ENCODE data around the gene TMEM232. TPM values are rescaled to one million over a fixed set of nuclear protein-coding genes. Genes with fewer than 3 reads are reported as not detected.
A peak's percentile ranks its signal among the peaks of the same experiment; 100 is the strongest.

Gene TMEM232
- total RNA-seq, 1 donor from 2014 or later, result 6.1 TPM

- H3K27me3 Mint-ChIP-seq (ENCODE audit: low read depth), result no peaks in the 10 kb centered on the region
- H3K4me1 Mint-ChIP-seq, result no peaks in the 10 kb centered on the region
- no peak for DNase-seq (ENCODE audit: low read depth, low spot score)
- H3K9me3 Mint-ChIP-seq, result peaks cover 6% of the 10 kb centered on the region
- no peak for TF ChIP-seq CTCF (conservative IDR thresholded peaks at IDR 0.05)
- no peak overlapping the region for H3K27ac Mint-ChIP-seq (ENCODE audit: unreplicated experiment)
- no peaks in the 10 kb centered on the region for H3K36me3 Mint-ChIP-seq (ENCODE audit: low read depth)
- H3K4me3 Mint-ChIP-seq, result no peak overlapping the region
Measured at GRCh38 chr5:110634475-110634874, 92.0 kb downstream of the TMEM232 start.

- Mint-ChIP-seq H3K27me3 (ENCODE audit: low read depth) (no peaks in the 10 kb centered on the region), H3K4me3 (no peak overlapping the region), H3K36me3 (ENCODE audit: low read depth) (no peaks in the 10 kb centered on the region), H3K9me3 (peaks cover 6% of the 10 kb centered on the region), H3K4me1 (no peaks in the 10 kb centered on the region), H3K27ac (ENCODE audit: unreplicated experiment) (no peak overlapping the region)
- TF ChIP-seq CTCF (conservative IDR thresholded peaks at IDR 0.05), result no peak
- DNase-seq (ENCODE audit: low read depth, low spot score), result no peak
Measured at GRCh38 chr5:110631236-110631635, 95.2 kb downstream of the TMEM232 start.

- no peak for TF ChIP-seq CTCF (conservative IDR thresholded peaks at IDR 0.05)
- Mint-ChIP-seq H3K27ac (ENCODE audit: unreplicated experiment) (no peak overlapping the region), H3K36me3 (ENCODE audit: low read depth) (no peaks in the 10 kb centered on the region), H3K4me3 (no peak overlapping the region), H3K4me1 (no peaks in the 10 kb centered on the region), H3K27me3 (ENCODE audit: low read depth) (no peaks in the 10 kb centered on the region), H3K9me3 (peaks cover 6% of the 10 kb centered on the region)
- DNase-seq (ENCODE audit: low read depth, low spot score), result no peak
Measured at GRCh38 chr5:110630350-110630749, 96.1 kb downstream of the TMEM232 start.

- no peak for DNase-seq (ENCODE audit: low read depth, low spot score)
- H3K27ac Mint-ChIP-seq (ENCODE audit: unreplicated experiment), result no peak overlapping the region
- H3K4me1 Mint-ChIP-seq, result peaks cover 6% of the 10 kb centered on the region
- H3K36me3 Mint-ChIP-seq (ENCODE audit: low read depth), result no peaks in the 10 kb centered on the region
- H3K4me3 Mint-ChIP-seq, result no peak overlapping the region
- TF ChIP-seq CTCF (conservative IDR thresholded peaks at IDR 0.05), result peak; percentile 81
- no peaks in the 10 kb centered on the region for H3K9me3 Mint-ChIP-seq
- H3K27me3 Mint-ChIP-seq (ENCODE audit: low read depth), result no peaks in the 10 kb centered on the region
Measured at GRCh38 chr5:110625376-110625999, 101.0 kb downstream of the TMEM232 start.

GRCh38 chr5:110623874-110624273, 102.6 kb downstream of the TMEM232 start:
- no peak overlapping the region for H3K27ac Mint-ChIP-seq (ENCODE audit: unreplicated experiment)
- H3K4me1 Mint-ChIP-seq, result peaks cover 6% of the 10 kb centered on the region
- TF ChIP-seq CTCF (conservative IDR thresholded peaks at IDR 0.05), result no peak
- no peaks in the 10 kb centered on the region for H3K27me3 Mint-ChIP-seq (ENCODE audit: low read depth)
- H3K9me3 Mint-ChIP-seq, result no peaks in the 10 kb centered on the region
- no peaks in the 10 kb centered on the region for H3K36me3 Mint-ChIP-seq (ENCODE audit: low read depth)
- no peak for DNase-seq (ENCODE audit: low read depth, low spot score)
- H3K4me3 Mint-ChIP-seq, result no peak overlapping the region

Measured in neural crest cell (in vitro differentiated cells).